ENCODE data around the gene C17orf100.

C17orf100 gene

GRCh38 chr17:6699997-6700947 lies 48.7 kb downstream of the C17orf100 start:
- TF ChIP-seq POLR2A (IDR thresholded peaks at IDR 0.05; ENCODE audit: low read length) (no peak), GATA1 (IDR thresholded peaks at IDR 0.05; ENCODE audit: low read depth, low read length) (no peak)
- DNase-seq = no peak

DNA sequence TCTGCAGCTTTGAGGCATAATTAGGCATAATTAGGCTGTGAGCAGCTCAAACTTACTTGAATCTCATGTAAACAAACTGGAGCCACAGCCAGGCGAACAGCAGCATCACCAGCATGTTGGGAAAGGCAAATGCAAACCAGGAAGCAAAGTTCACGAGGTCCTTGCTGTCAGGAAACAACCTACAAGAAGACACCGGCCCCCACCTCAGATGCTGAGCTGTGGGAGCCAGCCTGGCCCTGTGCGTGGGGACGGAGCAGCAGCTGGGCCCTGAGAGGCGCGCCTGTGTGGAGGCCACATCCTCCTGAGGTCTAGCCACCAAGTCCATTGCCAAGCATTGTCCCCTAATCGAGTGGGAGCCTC lies 49.4 kb downstream of the C17orf100 start:
- no peak for DNase-seq
- TF ChIP-seq GATA1 (IDR thresholded peaks at IDR 0.05; ENCODE audit: low read depth, low read length) (no peak), POLR2A (IDR thresholded peaks at IDR 0.05; ENCODE audit: low read length) (no peak)

GRCh38 chr17:6701719-6702118 lies 50.2 kb downstream of the C17orf100 start:
- peak; percentile 26 to 36 for DNase-seq
- TF ChIP-seq GATA1 (IDR thresholded peaks at IDR 0.05; ENCODE audit: low read depth, low read length) = no peak
- TF ChIP-seq POLR2A (IDR thresholded peaks at IDR 0.05; ENCODE audit: low read length) = no peak

DNA sequence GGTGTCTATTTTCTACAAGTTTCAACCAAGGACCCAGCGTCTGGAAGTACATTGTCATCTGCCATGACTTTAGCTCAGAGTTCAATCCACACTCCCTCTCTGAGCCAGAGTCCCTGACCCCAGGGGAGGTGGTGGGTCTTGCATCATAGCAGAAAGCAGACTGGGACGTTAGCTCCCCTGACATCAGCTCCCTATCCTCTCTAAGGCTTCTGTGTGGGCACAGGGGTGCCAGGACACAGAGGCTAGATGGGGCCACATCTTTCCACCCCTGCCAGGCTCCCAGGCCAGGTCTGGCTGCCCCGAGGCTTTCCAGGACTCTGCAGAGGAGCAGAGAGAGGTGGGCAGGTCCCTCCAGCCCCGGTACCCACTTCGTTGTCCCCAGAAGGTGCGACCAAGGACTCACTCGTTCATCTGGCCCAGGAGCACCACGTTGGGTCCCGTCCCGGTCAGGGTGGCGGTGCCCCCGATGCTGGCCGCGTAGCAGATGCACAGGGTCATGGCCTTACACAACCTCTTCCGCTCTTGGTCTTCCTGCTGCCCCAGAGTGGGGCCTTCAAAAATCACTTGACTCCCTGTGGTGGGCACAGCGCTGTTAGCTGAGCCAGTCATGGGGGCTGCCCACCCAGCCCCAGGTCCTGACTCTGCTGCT lies 51.1 kb downstream of the C17orf100 start:
- TF ChIP-seq POLR2A (IDR thresholded peaks at IDR 0.05; ENCODE audit: low read length) (no peak), GATA1 (IDR thresholded peaks at IDR 0.05; ENCODE audit: low read depth, low read length) (no peak)
- DNase-seq = no peak
